ENCODE measurements around the gene CNFN. TPM values are rescaled to one million over a fixed set of nuclear protein-coding genes. Genes with fewer than 3 reads are reported as not detected.

Gene CNFN
- total RNA-seq, 1 experiment from 2014 or later = not detected

GRCh38 chr19:42376177-42376555, 13.9 kb downstream of the CNFN start:
- no peaks in the 10 kb centered on the region for H3K4me1 ChIP-seq (ENCODE audit: low read length)
- H3K27me3 ChIP-seq (ENCODE audit: low read length) = no peaks in the 10 kb centered on the region
- no peak overlapping the region for H3K4me2 ChIP-seq (ENCODE audit: low read depth, low read length, poor library complexity, severe bottlenecking)
- no peaks in the 10 kb centered on the region for H3K36me3 ChIP-seq (ENCODE audit: insufficient read depth, low read length)
- no peak overlapping the region for H3K9ac ChIP-seq (ENCODE audit: low read length)
- H3K9me3 ChIP-seq (ENCODE audit: low read length) = no peaks in the 10 kb centered on the region
- H3K27ac ChIP-seq (ENCODE audit: low read length) = no peak overlapping the region
- no peak overlapping the region for H2AFZ ChIP-seq (ENCODE audit: low read length)
- H3K9me2 ChIP-seq (replicated peaks; ENCODE audit: insufficient read depth, low read length) = no peaks in the 10 kb centered on the region
- H3K79me2 ChIP-seq (ENCODE audit: low read length) = no peaks in the 10 kb centered on the region
- H3K4me3 ChIP-seq (ENCODE audit: low read length) = no peak overlapping the region
- H4K20me1 ChIP-seq (ENCODE audit: insufficient read depth, low read depth, low read length) = no peaks in the 10 kb centered on the region
- no peak for DNase-seq

GRCh38 chr19:42375415-42376176, 14.5 kb downstream of the CNFN start:
- DNase-seq = no peak
- H3K4me1 ChIP-seq (ENCODE audit: low read length) = no peaks in the 10 kb centered on the region
- H3K4me3 ChIP-seq (ENCODE audit: low read length) = no peak overlapping the region
- H3K9me3 ChIP-seq (ENCODE audit: low read length) = no peaks in the 10 kb centered on the region
- H3K79me2 ChIP-seq (ENCODE audit: low read length) = no peaks in the 10 kb centered on the region
- H3K36me3 ChIP-seq (ENCODE audit: insufficient read depth, low read length) = no peaks in the 10 kb centered on the region
- H3K4me2 ChIP-seq (ENCODE audit: low read depth, low read length, poor library complexity, severe bottlenecking) = no peak overlapping the region
- H3K27ac ChIP-seq (ENCODE audit: low read length) = no peak overlapping the region
- no peaks in the 10 kb centered on the region for H3K27me3 ChIP-seq (ENCODE audit: low read length)
- no peak overlapping the region for H2AFZ ChIP-seq (ENCODE audit: low read length)
- H4K20me1 ChIP-seq (ENCODE audit: insufficient read depth, low read depth, low read length) = no peaks in the 10 kb centered on the region
- no peaks in the 10 kb centered on the region for H3K9me2 ChIP-seq (replicated peaks; ENCODE audit: insufficient read depth, low read length)
- H3K9ac ChIP-seq (ENCODE audit: low read length) = no peak overlapping the region

GRCh38 chr19:42374826-42375376, 15.2 kb downstream of the CNFN start:
- H3K9ac ChIP-seq (ENCODE audit: low read length) = no peak overlapping the region
- no peaks in the 10 kb centered on the region for H3K4me1 ChIP-seq (ENCODE audit: low read length)
- no peaks in the 10 kb centered on the region for H3K27me3 ChIP-seq (ENCODE audit: low read length)

GRCh38 chr19:42370626-42371175, 19.4 kb downstream of the CNFN start:
- H3K9me2 ChIP-seq (replicated peaks; ENCODE audit: insufficient read depth, low read length) = no peaks in the 10 kb centered on the region
- H3K27me3 ChIP-seq (ENCODE audit: low read length) = no peaks in the 10 kb centered on the region
- DNase-seq = no peak
- no peak overlapping the region for H3K27ac ChIP-seq (ENCODE audit: low read length)
- no peaks in the 10 kb centered on the region for H3K36me3 ChIP-seq (ENCODE audit: insufficient read depth, low read length)
- H3K4me3 ChIP-seq (ENCODE audit: low read length) = no peak overlapping the region
- H3K4me1 ChIP-seq (ENCODE audit: low read length) = peaks cover 5% of the 10 kb centered on the region; the same call in 1 of the 2 replicates
- no peaks in the 10 kb centered on the region for H4K20me1 ChIP-seq (ENCODE audit: insufficient read depth, low read depth, low read length)
- H3K79me2 ChIP-seq (ENCODE audit: low read length) = no peaks in the 10 kb centered on the region
- no peaks in the 10 kb centered on the region for H3K9me3 ChIP-seq (ENCODE audit: low read length)
- H2AFZ ChIP-seq (ENCODE audit: low read length) = no peak overlapping the region
- H3K4me2 ChIP-seq (ENCODE audit: low read depth, low read length, poor library complexity, severe bottlenecking) = no peak overlapping the region
- no peak overlapping the region for H3K9ac ChIP-seq (ENCODE audit: low read length)

More at GRCh38 chr19:42374826-42375376, 15.2 kb downstream of the CNFN start:
- Histone ChIP-seq H3K9me3 (ENCODE audit: low read length) (no peaks in the 10 kb centered on the region), H3K4me2 (ENCODE audit: low read depth, low read length, poor library complexity, severe bottlenecking) (no peak overlapping the region), H3K9me2 (replicated peaks; ENCODE audit: insufficient read depth, low read length) (no peaks in the 10 kb centered on the region), H4K20me1 (ENCODE audit: insufficient read depth, low read depth, low read length) (no peaks in the 10 kb centered on the region), H2AFZ (ENCODE audit: low read length) (no peak overlapping the region), H3K79me2 (ENCODE audit: low read length) (no peaks in the 10 kb centered on the region), H3K27ac (ENCODE audit: low read length) (no peak overlapping the region), H3K4me3 (ENCODE audit: low read length) (no peak overlapping the region), H3K36me3 (ENCODE audit: insufficient read depth, low read length) (no peaks in the 10 kb centered on the region)
- DNase-seq = no peak

- Histone ChIP-seq H4K20me1 (ENCODE audit: insufficient read depth, low read depth, low read length) (no peaks in the 10 kb centered on the region), H2AFZ (ENCODE audit: low read length) (no peak overlapping the region), H3K27ac (ENCODE audit: low read length) (no peak overlapping the region), H3K36me3 (ENCODE audit: insufficient read depth, low read length) (no peaks in the 10 kb centered on the region), H3K9me3 (ENCODE audit: low read length) (no peaks in the 10 kb centered on the region), H3K4me1 (ENCODE audit: low read length) (peaks cover 7% of the 10 kb centered on the region), H3K9ac (ENCODE audit: low read length) (no peak overlapping the region), H3K4me3 (ENCODE audit: low read length) (no peak overlapping the region), H3K9me2 (replicated peaks; ENCODE audit: insufficient read depth, low read length) (no peaks in the 10 kb centered on the region), H3K79me2 (ENCODE audit: low read length) (no peaks in the 10 kb centered on the region), H3K4me2 (ENCODE audit: low read depth, low read length, poor library complexity, severe bottlenecking) (no peak overlapping the region), H3K27me3 (ENCODE audit: low read length) (no peaks in the 10 kb centered on the region)
- peak; percentile 59 for DNase-seq
Observed at GRCh38 chr19:42370068-42370520, 20.0 kb downstream of the CNFN start.

- no peak overlapping the region for H2AFZ ChIP-seq (ENCODE audit: low read length)
- no peaks in the 10 kb centered on the region for H3K79me2 ChIP-seq (ENCODE audit: low read length)
- no peak overlapping the region for H3K9ac ChIP-seq (ENCODE audit: low read length)
- peaks cover 13% of the 10 kb centered on the region for H3K4me1 ChIP-seq (ENCODE audit: low read length)
- H3K4me2 ChIP-seq (ENCODE audit: low read depth, low read length, poor library complexity, severe bottlenecking) = no peak overlapping the region
- no peak overlapping the region for H3K27ac ChIP-seq (ENCODE audit: low read length)
- no peaks in the 10 kb centered on the region for H3K27me3 ChIP-seq (ENCODE audit: low read length)
- DNase-seq = no peak
- no peak overlapping the region for H3K4me3 ChIP-seq (ENCODE audit: low read length)
- H3K9me2 ChIP-seq (replicated peaks; ENCODE audit: insufficient read depth, low read length) = no peaks in the 10 kb centered on the region
- H3K36me3 ChIP-seq (ENCODE audit: insufficient read depth, low read length) = no peaks in the 10 kb centered on the region
- H3K9me3 ChIP-seq (ENCODE audit: low read length) = no peaks in the 10 kb centered on the region
- no peaks in the 10 kb centered on the region for H4K20me1 ChIP-seq (ENCODE audit: insufficient read depth, low read depth, low read length)
Observed at GRCh38 chr19:42369433-42370067, 20.5 kb downstream of the CNFN start.

GRCh38 chr19:42368765-42369164, 21.3 kb downstream of the CNFN start:
- peaks cover 5% of the 10 kb centered on the region; the same call in 1 of the 2 replicates for H3K36me3 ChIP-seq (ENCODE audit: insufficient read depth, low read length)
- H2AFZ ChIP-seq (ENCODE audit: low read length) = no peak overlapping the region
- H3K27me3 ChIP-seq (ENCODE audit: low read length) = no peaks in the 10 kb centered on the region
- no peaks in the 10 kb centered on the region for H3K79me2 ChIP-seq (ENCODE audit: low read length)
- H3K9me2 ChIP-seq (replicated peaks; ENCODE audit: insufficient read depth, low read length) = no peaks in the 10 kb centered on the region
- H3K4me2 ChIP-seq (ENCODE audit: low read depth, low read length, poor library complexity, severe bottlenecking) = no peak overlapping the region
- no peak overlapping the region for H3K4me3 ChIP-seq (ENCODE audit: low read length)
- no peaks in the 10 kb centered on the region for H4K20me1 ChIP-seq (ENCODE audit: insufficient read depth, low read depth, low read length)
- no peak for DNase-seq
- H3K9me3 ChIP-seq (ENCODE audit: low read length) = no peaks in the 10 kb centered on the region
- no peak overlapping the region for H3K27ac ChIP-seq (ENCODE audit: low read length)
- peaks cover 13% of the 10 kb centered on the region for H3K4me1 ChIP-seq (ENCODE audit: low read length)
- H3K9ac ChIP-seq (ENCODE audit: low read length) = no peak overlapping the region

GRCh38 chr19:42368360-42368759, 21.7 kb downstream of the CNFN start:
- H3K27me3 ChIP-seq (ENCODE audit: low read length) = no peaks in the 10 kb centered on the region
- no peaks in the 10 kb centered on the region for H3K9me3 ChIP-seq (ENCODE audit: low read length)
- H2AFZ ChIP-seq (ENCODE audit: low read length) = no peak overlapping the region
- DNase-seq = no peak
- H3K79me2 ChIP-seq (ENCODE audit: low read length) = no peaks in the 10 kb centered on the region
- no peaks in the 10 kb centered on the region for H3K9me2 ChIP-seq (replicated peaks; ENCODE audit: insufficient read depth, low read length)
- no peaks in the 10 kb centered on the region for H4K20me1 ChIP-seq (ENCODE audit: insufficient read depth, low read depth, low read length)
- no peak overlapping the region for H3K9ac ChIP-seq (ENCODE audit: low read length)
- peaks cover 17% of the 10 kb centered on the region for H3K4me1 ChIP-seq (ENCODE audit: low read length)
- no peak overlapping the region for H3K27ac ChIP-seq (ENCODE audit: low read length)
- H3K36me3 ChIP-seq (ENCODE audit: insufficient read depth, low read length) = peaks cover 6% of the 10 kb centered on the region; the same call in 1 of the 2 replicates
- H3K4me2 ChIP-seq (ENCODE audit: low read depth, low read length, poor library complexity, severe bottlenecking) = no peak overlapping the region
- H3K4me3 ChIP-seq (ENCODE audit: low read length) = no peak overlapping the region

Data from Karpas-422 (cell line).